ENCODE data around the gene NFILZ.

DNA sequence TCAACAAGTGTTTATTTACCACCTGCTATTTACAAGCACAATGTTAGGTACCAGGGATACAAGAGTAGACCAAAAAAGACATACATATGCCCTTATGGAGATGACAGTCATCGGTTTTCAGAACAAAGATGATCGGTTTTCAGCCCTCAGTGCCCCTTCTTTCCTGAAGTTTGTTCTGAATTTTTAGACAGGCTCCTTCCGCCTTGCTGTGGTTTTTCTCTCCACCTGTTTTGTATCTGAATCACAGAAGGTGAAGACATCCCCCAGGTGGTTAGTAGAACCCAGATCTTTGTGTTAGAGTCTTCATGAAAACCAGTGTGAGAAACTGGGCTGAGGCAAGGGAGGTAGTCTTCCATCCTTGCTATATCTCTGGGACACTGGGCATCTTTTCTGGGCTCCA lies 44.6 kb downstream of the NFILZ start:
- TF ChIP-seq, protein P1, sequence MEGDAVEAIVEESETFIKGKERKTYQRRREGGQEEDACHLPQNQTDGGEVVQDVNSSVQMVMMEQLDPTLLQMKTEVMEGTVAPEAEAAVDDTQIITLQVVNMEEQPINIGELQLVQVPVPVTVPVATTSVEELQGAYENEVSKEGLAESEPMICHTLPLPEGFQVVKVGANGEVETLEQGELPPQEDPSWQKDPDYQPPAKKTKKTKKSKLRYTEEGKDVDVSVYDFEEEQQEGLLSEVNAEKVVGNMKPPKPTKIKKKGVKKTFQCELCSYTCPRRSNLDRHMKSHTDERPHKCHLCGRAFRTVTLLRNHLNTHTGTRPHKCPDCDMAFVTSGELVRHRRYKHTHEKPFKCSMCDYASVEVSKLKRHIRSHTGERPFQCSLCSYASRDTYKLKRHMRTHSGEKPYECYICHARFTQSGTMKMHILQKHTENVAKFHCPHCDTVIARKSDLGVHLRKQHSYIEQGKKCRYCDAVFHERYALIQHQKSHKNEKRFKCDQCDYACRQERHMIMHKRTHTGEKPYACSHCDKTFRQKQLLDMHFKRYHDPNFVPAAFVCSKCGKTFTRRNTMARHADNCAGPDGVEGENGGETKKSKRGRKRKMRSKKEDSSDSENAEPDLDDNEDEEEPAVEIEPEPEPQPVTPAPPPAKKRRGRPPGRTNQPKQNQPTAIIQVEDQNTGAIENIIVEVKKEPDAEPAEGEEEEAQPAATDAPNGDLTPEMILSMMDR (IDR thresholded peaks at IDR 0.05; ENCODE audit: low read depth, low read length, poor library complexity, severe bottlenecking) = no peak
- no peak for TF ChIP-seq EZH2phosphoT487 (IDR thresholded peaks at IDR 0.05; ENCODE audit: borderline replicate concordance, low read length)
